Transverse colon (tissue), 3 donors: ENCODE results near the gene YIPF4.

Source experiments
- POLR2A ChIP-seq: fragments of 450-650 bp; IDR thresholded peaks from one replicate; pipeline ENCODE4 v1.6.1; 2016; ENCODE audit warnings: antibody characterized with exemption, mild to moderate bottlenecking, moderate library complexity
- TF ChIP-seq, protein P1 (sequence below), 5 experiments: fragments of 200-600 bp in 3 of 5; fragments of 450-650 bp in 2 of 5; sonication (generic) in 3 of 5; IDR thresholded peaks; 1 replicate in 2 of 5; 2 replicates in 3 of 5; pipeline ENCODE4 v1.5.1; 2016 to 2017; ENCODE audit warnings: antibody characterized with exemption in 5 of 5, inconsistent platforms in 3 of 5, mild to moderate bottlenecking in 2 of 5, moderate library complexity in 1 of 5

DNA sequence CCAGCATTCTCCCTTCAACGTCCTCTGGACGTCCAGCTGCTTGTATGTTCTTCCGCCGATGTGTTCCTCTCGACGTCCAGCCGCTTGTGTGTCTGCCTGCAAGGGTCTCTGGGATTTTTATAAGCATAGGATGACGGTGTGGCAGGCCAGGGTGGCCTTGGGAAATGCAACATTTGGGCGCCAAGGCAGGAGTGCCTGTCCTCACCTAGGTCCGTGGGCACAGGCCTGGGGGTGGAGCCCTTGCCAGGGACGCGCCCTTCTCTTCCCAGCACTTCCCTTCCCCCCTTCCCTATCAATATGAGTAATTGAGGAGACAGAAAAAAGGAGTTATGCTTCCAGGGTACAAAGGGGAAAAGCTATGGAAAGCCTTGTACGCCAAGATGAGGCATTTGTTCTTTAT lies 19.5 kb upstream of the YIPF4 start:
- TF ChIP-seq POLR2A, result no peak
- TF ChIP-seq, protein P1, sequence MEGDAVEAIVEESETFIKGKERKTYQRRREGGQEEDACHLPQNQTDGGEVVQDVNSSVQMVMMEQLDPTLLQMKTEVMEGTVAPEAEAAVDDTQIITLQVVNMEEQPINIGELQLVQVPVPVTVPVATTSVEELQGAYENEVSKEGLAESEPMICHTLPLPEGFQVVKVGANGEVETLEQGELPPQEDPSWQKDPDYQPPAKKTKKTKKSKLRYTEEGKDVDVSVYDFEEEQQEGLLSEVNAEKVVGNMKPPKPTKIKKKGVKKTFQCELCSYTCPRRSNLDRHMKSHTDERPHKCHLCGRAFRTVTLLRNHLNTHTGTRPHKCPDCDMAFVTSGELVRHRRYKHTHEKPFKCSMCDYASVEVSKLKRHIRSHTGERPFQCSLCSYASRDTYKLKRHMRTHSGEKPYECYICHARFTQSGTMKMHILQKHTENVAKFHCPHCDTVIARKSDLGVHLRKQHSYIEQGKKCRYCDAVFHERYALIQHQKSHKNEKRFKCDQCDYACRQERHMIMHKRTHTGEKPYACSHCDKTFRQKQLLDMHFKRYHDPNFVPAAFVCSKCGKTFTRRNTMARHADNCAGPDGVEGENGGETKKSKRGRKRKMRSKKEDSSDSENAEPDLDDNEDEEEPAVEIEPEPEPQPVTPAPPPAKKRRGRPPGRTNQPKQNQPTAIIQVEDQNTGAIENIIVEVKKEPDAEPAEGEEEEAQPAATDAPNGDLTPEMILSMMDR (IDR thresholded peaks at IDR 0.05), result no peak
